Lung (tissue), 12 donors: ENCODE measurements around the gene ALKBH3. TPM values are rescaled to one million over a fixed set of nuclear protein-coding genes. Genes with fewer than 3 reads are reported as not detected.

Source experiments
- ATAC-seq: fragments of 200-7000 bp; cut with Tn5 transposase; one replicate; pipeline ENCODE4 v1.9.1; 2020; ENCODE audit warnings: moderate number of reproducible peaks; ENCODE audit not compliant: insufficient read depth, low FRiP score
- DNase-seq, 3 donors: peaks; one replicate each; pipeline ENCODE4 v3.0.0-alpha.2; 2013 to 2017
- H3K27ac ChIP-seq, 2 donors: one replicate each; pipeline ENCODE4 v1.5.1; 2013; ENCODE audit warnings: mild to moderate bottlenecking in 2 of 2, moderate library complexity in 2 of 2, control low read depth in 1 of 2, inconsistent platforms in 1 of 2, low read depth in 1 of 2, low read length in 1 of 2
- H3K27me3 ChIP-seq, 3 donors: one replicate each; pipeline ENCODE4 v1.5.1; 2013; ENCODE audit warnings: low read length in 2 of 3; ENCODE audit not compliant: control insufficient read depth in 3 of 3, insufficient read depth in 3 of 3
- H3K36me3 ChIP-seq, 4 donors: one replicate each; pipeline ENCODE4 v1.5.1; 2013; ENCODE audit warnings: low read length in 4 of 4, mild to moderate bottlenecking in 1 of 4, moderate library complexity in 1 of 4; ENCODE audit not compliant: control insufficient read depth in 4 of 4, insufficient read depth in 4 of 4
- H3K4me1 ChIP-seq, 5 donors: one replicate each; pipeline ENCODE4 v1.5.1; 2013; ENCODE audit warnings: low read length in 5 of 5, mild to moderate bottlenecking in 2 of 5, moderate library complexity in 1 of 5; ENCODE audit not compliant: control insufficient read depth in 5 of 5, insufficient read depth in 5 of 5
- H3K4me3 ChIP-seq: one replicate; pipeline ENCODE4 v1.5.1; 2013; ENCODE audit warnings: mild to moderate bottlenecking, control low read depth, moderate library complexity
- H3K9ac ChIP-seq, 2 donors: one replicate each; pipeline ENCODE4 v1.5.1; 2013; ENCODE audit warnings: low read length in 2 of 2, control low read depth in 1 of 2; ENCODE audit not compliant: insufficient read depth in 1 of 2
- H3K9me3 ChIP-seq, 4 donors: one replicate each; pipeline ENCODE4 v1.5.1; 2013; ENCODE audit warnings: low read length in 3 of 4, mild to moderate bottlenecking in 1 of 4, moderate library complexity in 1 of 4; ENCODE audit not compliant: control insufficient read depth in 4 of 4, insufficient read depth in 3 of 4
- CTCF ChIP-seq: IDR thresholded peaks from 2 replicates; pipeline ENCODE4 v1.5.1; 2012; ENCODE audit warnings: mild to moderate bottlenecking; ENCODE audit errors: control extremely low read depth, extremely low read depth
- whole genome bisulfite sequencing, 2 donors: extraction: QIAGEN DNeasy Blood & Tissue Kit; methylation state at CpG; one replicate each; pipeline ENCODE4 v1.1.7; 2013; 5-methylcytosine and 5-hydroxymethylcytosine counted together
- polyA plus RNA-seq, 2 donors: library from polyadenylated mRNA; stranded (reverse); fragments of 200-250 nt; gene quantifications; one replicate each; pipeline ENCODE4 v1.2.1, GENCODE V29; 2013
- total RNA-seq, 2 donors: library from RNA; depleted of rRNA in 1 of 2; stranded (reverse); fragments of >200 nt in 1 of 2; gene quantifications; one replicate each; pipeline ENCODE4 v1.2.1, GENCODE V29; 2014 to 2021
- donor health status: control.
- donor health status: control.
- donor health status: Bipolar disorder and iron deficiency.
- donor health status: healthy.
- donor health status: DM: yes; HTN: yes; CAD: no.

Gene ALKBH3
- total and polyA plus RNA-seq, 4 donors: 22.6 to 43.7 (median 33.2) TPM

GRCh38 chr11:43924112-43924855 is 43.7 kb downstream of the ALKBH3 start:
- peaks cover 5 to 20% (median 10%) of the 10 kb centered on the region in 4 donors for H3K36me3 ChIP-seq
- ATAC-seq (no peak), DNase-seq (peak in 1 of 3 donors; percentile 33)
- TF ChIP-seq CTCF: no peak
- WGBS, 2 donors: 95% methylated on average over 27 of the region's 27 CpGs
- H3K9ac ChIP-seq: peak overlapping the region in 1 of 2 donors; percentile 89
- H3K27me3 ChIP-seq: no peaks in the 10 kb centered on the region
- H3K27ac ChIP-seq: peak overlapping the region in 1 of 2 donors; percentile 83
- H3K4me3 ChIP-seq: no peak overlapping the region
- H3K4me1 ChIP-seq: peaks cover 0 to 81% (median 31%) of the 10 kb centered on the region in 5 donors
- H3K9me3 ChIP-seq: no peaks in the 10 kb centered on the region

DNA sequence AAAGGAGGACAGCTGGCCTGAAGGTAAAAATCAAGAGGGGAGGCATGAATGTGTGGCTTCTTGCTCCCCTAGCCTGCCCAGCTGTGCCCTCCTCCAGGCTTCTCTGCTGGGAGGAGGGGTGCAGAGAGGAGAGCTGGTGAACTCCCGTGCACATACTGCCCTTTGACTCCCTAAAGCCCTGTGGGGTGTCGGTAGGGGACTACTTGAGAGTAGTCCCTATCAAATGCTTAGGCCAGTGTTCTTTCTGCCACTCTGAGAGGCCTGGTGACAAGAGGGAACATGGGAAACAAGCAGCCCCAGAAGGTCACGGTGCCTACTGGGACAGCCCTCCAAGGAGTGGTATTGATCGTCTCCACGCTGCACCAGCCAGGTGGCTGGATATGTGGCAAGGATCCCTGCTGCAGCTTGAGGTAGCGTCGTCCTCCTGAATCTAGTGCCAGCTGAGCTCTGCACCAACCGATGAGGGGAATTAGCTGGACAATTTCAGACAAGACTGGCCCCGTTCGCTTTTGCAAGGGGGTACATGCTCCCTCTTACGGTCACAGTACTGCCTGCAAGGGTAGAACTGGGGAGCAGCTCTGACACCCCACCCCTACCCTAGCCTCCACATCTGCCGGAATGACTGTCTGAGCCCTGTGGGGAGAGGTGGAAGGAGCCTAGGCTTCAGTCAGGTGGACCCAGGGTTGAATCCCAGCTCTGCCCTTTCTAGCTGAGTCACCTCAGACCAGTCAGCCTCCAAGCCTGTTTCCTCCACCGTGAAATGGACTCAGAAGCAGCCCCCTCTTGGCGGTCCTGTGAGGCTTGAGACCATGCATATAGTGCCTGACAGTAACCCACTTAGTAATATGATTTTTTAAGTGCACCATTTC is 44.7 kb downstream of the ALKBH3 start:
- no peak for TF ChIP-seq CTCF
- DNase-seq (peak in 1 of 3 donors; percentile 26), ATAC-seq (no peak)
- Histone ChIP-seq H3K27me3 (no peaks in the 10 kb centered on the region), H3K27ac (peak overlapping the region in 1 of 2 donors; percentile 72), H3K4me3 (no peak overlapping the region), H3K36me3 (peaks cover 3 to 12% (median 8%) of the 10 kb centered on the region in 4 donors), H3K4me1 (peaks cover 0 to 85% (median 31%) of the 10 kb centered on the region in 5 donors), H3K9me3 (no peaks in the 10 kb centered on the region), H3K9ac (peak overlapping the region in 1 of 2 donors; percentile 39)
- 88 to 91% methylated on average over 14 of the region's 14 CpGs for WGBS, 2 donors

GRCh38 chr11:43925932-43926505 is 45.4 kb downstream of the ALKBH3 start:
- no peaks in the 10 kb centered on the region for H3K9me3 ChIP-seq
- H3K4me3 ChIP-seq: no peak overlapping the region
- H3K27ac ChIP-seq: no peak overlapping the region
- H3K9ac ChIP-seq: no peak overlapping the region
- 64 to 82% methylated on average over 12 of the region's 12 CpGs for WGBS, 2 donors
- peaks cover 0 to 91% (median 37%) of the 10 kb centered on the region in 5 donors for H3K4me1 ChIP-seq
- peak; percentile 85 to 95 (median 94) for DNase-seq
- ATAC-seq: no peak
- no peak for TF ChIP-seq CTCF
- H3K36me3 ChIP-seq: peaks cover 0 to 7% (median 5%) of the 10 kb centered on the region in 4 donors
- H3K27me3 ChIP-seq: no peaks in the 10 kb centered on the region
